ENCODE data around the gene NDST1. TPM values are rescaled to one million over a fixed set of nuclear protein-coding genes. Genes with fewer than 3 reads are reported as not detected.

NDST1 gene
- total RNA-seq: 100 to 1,000 TPM in 1 of 4 donors, 10 to 100 TPM in 3; 68.8 to 104 (median 96.4) TPM

GRCh38 chr5:150507474-150508276 lies at the start of gene NDST1:
Gene NDST1 (plus strand): TSS chr5:150508131. CDS start chr5:150521255, 13,124 bp downstream.
- Histone ChIP-seq H3K4me3 (no peak within 1 kb of the TSS), H3K36me3 (no peaks in the 10 kb centered on the region), H3K27ac (peak within 1 kb of the TSS; percentile 70 to 92 (median 84)), H3K4me1 (peaks cover 73 to 93% (median 85%) of the 10 kb centered on the region in 4 donors), H3K9me3 (no peaks in the 10 kb centered on the region), H3K27me3 (no peaks in the 10 kb centered on the region)
- in situ Hi-C loops (cut with MboI; ENCODE audit: low pct_ligation_motif_present in 1 of 4, low pct_unique_long_range_greater_than_20kb in 1 of 4, low sequenced_read_pairs in 3 of 4) (no loop called here), intact Hi-C loops (cut with DNase I; ENCODE audit: low total_unique reads) (loop anchor here (1.0 kb wide), 1 partner anchor 34 kb away; no protein-coding TSS in a partner anchor)
- DNase-seq: peak; percentile 79
- TF ChIP-seq POLR2A (IDR thresholded peaks at IDR 0.05): no peak
- TF ChIP-seq EP300 (IDR thresholded peaks at IDR 0.05; ENCODE audit: low read depth): no peak
- peak in 2 of 3 donors; percentile 23 to 34 for TF ChIP-seq POLR2AphosphoS5 (IDR thresholded peaks at IDR 0.05)
- TF ChIP-seq CTCF (IDR thresholded peaks at IDR 0.05): no peak
- WGBS, 2 donors (ENCODE audit: low coverage in 1 of 2): 25 to 59% methylated on average over 2 to 16 of the region's 16 CpGs

DNA sequence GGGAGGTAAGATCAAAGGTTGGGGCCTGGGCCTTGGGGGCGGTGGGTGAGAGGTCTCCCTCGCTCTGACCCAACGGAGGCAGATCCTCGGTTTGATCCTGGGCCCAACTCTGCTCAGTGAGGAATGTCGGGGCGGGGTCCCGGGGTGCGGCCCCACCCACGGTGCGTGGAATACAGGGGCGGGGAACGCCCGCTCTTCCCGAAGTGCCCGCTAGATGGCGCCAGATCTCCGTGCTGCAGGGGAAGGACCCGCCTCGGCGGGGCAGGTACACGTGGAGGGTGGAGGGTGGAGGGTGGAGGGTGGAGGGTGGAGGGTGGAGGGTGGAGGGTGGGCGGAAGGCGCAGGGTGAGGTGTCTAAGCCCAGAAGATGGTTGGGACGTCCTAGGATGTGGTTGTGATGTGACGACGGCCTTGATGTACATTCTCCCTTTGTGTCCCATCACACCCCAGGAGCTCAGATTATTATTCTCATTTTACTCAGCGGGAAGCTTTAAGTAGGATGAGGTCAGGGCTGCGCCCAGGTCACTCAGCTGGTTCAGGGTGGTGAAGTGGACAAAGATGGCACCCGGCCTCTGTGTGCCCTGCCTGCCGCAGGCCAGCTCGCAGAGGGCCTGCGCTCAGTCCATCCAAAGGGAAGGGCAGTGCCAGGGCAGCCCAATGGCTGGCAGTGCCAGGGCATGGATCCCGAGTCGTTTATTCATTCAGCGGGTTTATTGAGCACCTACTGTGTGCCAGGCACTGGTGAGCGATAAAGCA lies 49.0 kb upstream of the NDST1 start:
- Histone ChIP-seq H3K4me1 (peaks cover 0 to 17% (median 7%) of the 10 kb centered on the region in 4 donors), H3K27ac (peak overlapping the region in 1 of 4 donors; percentile 23), H3K9me3 (no peaks in the 10 kb centered on the region), H3K4me3 (peak overlapping the region in 1 of 4 donors; percentile 18), H3K27me3 (no peaks in the 10 kb centered on the region), H3K36me3 (no peaks in the 10 kb centered on the region)
- no peak for TF ChIP-seq POLR2AphosphoS5 (IDR thresholded peaks at IDR 0.05)
- TF ChIP-seq CTCF (IDR thresholded peaks at IDR 0.05): peak; percentile 79 to 92 (median 88)
- DNase-seq: peak; percentile 89
- intact Hi-C loops (cut with DNase I; ENCODE audit: low total_unique reads): loop anchor here (5.0 to 10.0 kb wide), 3 partner anchors 63 to 196 kb away; no protein-coding TSS in a partner anchor
- WGBS, 2 donors (ENCODE audit: low coverage in 1 of 2): 21% methylated on average over 34 of the region's 36 CpGs; no CpG with 5 or more reads in 1 of the 2 donors
- in situ Hi-C loops (cut with MboI; ENCODE audit: low pct_ligation_motif_present in 1 of 4, low pct_unique_long_range_greater_than_20kb in 1 of 4, low sequenced_read_pairs in 3 of 4): loop anchor here (10.0 to 25.0 kb wide), 3 partner anchors 76 to 203 kb away; partner anchors contain the start of gene MYOZ3 (in 3 of the 4)

DNA sequence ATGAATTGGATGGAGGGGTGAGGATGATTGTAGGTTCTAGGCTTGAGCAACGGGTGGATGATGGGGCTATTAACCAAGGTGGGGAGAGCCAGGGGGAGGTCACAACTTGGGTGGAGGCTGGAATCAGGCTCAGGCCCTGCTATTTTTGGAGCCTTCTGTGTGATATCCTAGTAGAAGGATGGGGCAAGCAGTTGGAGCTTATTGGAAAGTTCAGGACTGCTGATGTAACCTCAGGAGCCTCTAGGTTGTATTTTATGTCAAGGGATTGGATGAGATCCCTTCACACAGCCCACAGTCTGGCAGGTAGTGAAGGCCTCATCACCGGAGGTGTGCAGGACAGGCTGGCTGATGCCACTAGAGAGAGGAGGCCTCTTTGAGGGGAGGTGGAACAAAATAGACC lies 47.1 kb upstream of the NDST1 start:
- 52 to 83% methylated on average over 1 to 2 of the region's 2 CpGs for WGBS, 2 donors (ENCODE audit: low coverage in 1 of 2)
- intact Hi-C loops (cut with DNase I; ENCODE audit: low total_unique reads): no loop called here
- in situ Hi-C loops (cut with MboI; ENCODE audit: low pct_ligation_motif_present in 1 of 4, low pct_unique_long_range_greater_than_20kb in 1 of 4, low sequenced_read_pairs in 3 of 4): loop anchor here in 3 of 4 donors (10.0 to 25.0 kb wide), 2 partner anchors 84 to 202 kb away; partner anchors contain the start of gene MYOZ3 (in 3 of the 3)
- DNase-seq: no peak
- Histone ChIP-seq H3K27me3 (no peaks in the 10 kb centered on the region), H3K9me3 (no peaks in the 10 kb centered on the region), H3K27ac (no peak overlapping the region), H3K4me3 (no peak overlapping the region), H3K4me1 (peaks cover 0 to 19% (median 7%) of the 10 kb centered on the region in 4 donors), H3K36me3 (no peaks in the 10 kb centered on the region)
- TF ChIP-seq POLR2A (IDR thresholded peaks at IDR 0.05) (no peak), EP300 (IDR thresholded peaks at IDR 0.05; ENCODE audit: low read depth) (no peak), CTCF (IDR thresholded peaks at IDR 0.05) (no peak), POLR2AphosphoS5 (IDR thresholded peaks at IDR 0.05) (no peak)

DNA sequence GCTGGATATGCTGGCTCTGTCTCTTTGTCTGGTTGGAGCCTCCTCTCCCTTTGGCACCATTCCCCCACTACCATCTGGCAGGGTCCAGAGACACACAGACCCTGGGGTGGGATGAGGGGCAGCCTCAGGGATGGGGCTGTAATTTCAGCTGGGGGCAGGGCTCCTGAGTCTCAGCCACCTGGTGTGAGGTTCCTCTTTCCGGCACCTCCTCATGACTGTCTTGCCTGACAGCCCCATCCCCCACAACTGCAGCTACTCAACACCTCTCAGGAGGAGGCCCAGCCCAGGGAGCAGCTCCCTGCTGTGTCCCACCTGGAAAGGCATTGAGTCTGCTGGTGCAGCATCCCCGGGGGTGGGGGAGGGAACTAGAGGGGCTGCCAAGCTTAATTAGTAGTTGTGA lies 46.7 kb upstream of the NDST1 start:
- H3K27ac ChIP-seq: no peak overlapping the region
- no peaks in the 10 kb centered on the region for H3K9me3 ChIP-seq
- H3K4me3 ChIP-seq: no peak overlapping the region
- WGBS, 2 donors (ENCODE audit: low coverage in 1 of 2): 42% methylated on average over 2 of the region's 2 CpGs; no CpG with 5 or more reads in 1 of the 2 donors
- H3K4me1 ChIP-seq: peaks cover 0 to 19% (median 7%) of the 10 kb centered on the region in 4 donors
- intact Hi-C loops (cut with DNase I; ENCODE audit: low total_unique reads) (no loop called here), in situ Hi-C loops (cut with MboI; ENCODE audit: low pct_ligation_motif_present in 1 of 4, low pct_unique_long_range_greater_than_20kb in 1 of 4, low sequenced_read_pairs in 3 of 4) (loop anchor here in 3 of 4 donors (10.0 to 25.0 kb wide), 2 partner anchors 84 to 201 kb away; partner anchors contain the start of gene MYOZ3 (in 3 of the 3))
- peak; percentile 56 for DNase-seq
- H3K36me3 ChIP-seq: no peaks in the 10 kb centered on the region
- TF ChIP-seq POLR2AphosphoS5 (IDR thresholded peaks at IDR 0.05) (no peak), EP300 (IDR thresholded peaks at IDR 0.05; ENCODE audit: low read depth) (no peak), CTCF (IDR thresholded peaks at IDR 0.05) (no peak), POLR2A (IDR thresholded peaks at IDR 0.05) (no peak)
- H3K27me3 ChIP-seq: no peaks in the 10 kb centered on the region

All from transverse colon (tissue), 4 donors.